IPS-18c (cell line): ENCODE results near the gene HTD2.

ENCODE experiments used
- H3K4me3 ChIP-seq: 2 replicates; pipeline ENCODE4 v1.7.0; 2013; ENCODE audit warnings: low read depth, mild to moderate bottlenecking, low read length, moderate library complexity; ENCODE audit not compliant: insufficient read depth
- H3K9me3 ChIP-seq: one replicate; pipeline ENCODE4 v1.6.1; 2013; ENCODE audit warnings: mild to moderate bottlenecking, low read length, moderate library complexity; ENCODE audit not compliant: control insufficient read depth, insufficient read depth

HTD2 gene

GRCh38 chr3:58340594-58341244, 34.4 kb downstream of the HTD2 start:
- no peak overlapping the region for H3K4me3 ChIP-seq
- no peaks in the 10 kb centered on the region for H3K9me3 ChIP-seq

GRCh38 chr3:58341376-58341775, 35.1 kb downstream of the HTD2 start:
- Histone ChIP-seq H3K4me3 (no peak overlapping the region), H3K9me3 (no peaks in the 10 kb centered on the region)

GRCh38 chr3:58342676-58343075, 36.4 kb downstream of the HTD2 start:
- Histone ChIP-seq H3K4me3 (no peak overlapping the region), H3K9me3 (no peaks in the 10 kb centered on the region)

GRCh38 chr3:58345457-58345856, 39.1 kb downstream of the HTD2 start:
- Histone ChIP-seq H3K9me3 (no peaks in the 10 kb centered on the region), H3K4me3 (no peak overlapping the region)

- H3K9me3 ChIP-seq: no peaks in the 10 kb centered on the region
- no peak overlapping the region for H3K4me3 ChIP-seq
Observed at GRCh38 chr3:58346368-58346767, 40.0 kb downstream of the HTD2 start.

- H3K4me3 ChIP-seq: no peak overlapping the region
- H3K9me3 ChIP-seq: no peaks in the 10 kb centered on the region
Observed at GRCh38 chr3:58347984-58348383, 41.7 kb downstream of the HTD2 start.

GRCh38 chr3:58349792-58350626, 43.7 kb downstream of the HTD2 start:
- H3K9me3 ChIP-seq: no peaks in the 10 kb centered on the region
- H3K4me3 ChIP-seq: no peak overlapping the region

GRCh38 chr3:58350627-58351013, 44.3 kb downstream of the HTD2 start:
- Histone ChIP-seq H3K4me3 (no peak overlapping the region), H3K9me3 (no peaks in the 10 kb centered on the region)

- Histone ChIP-seq H3K4me3 (no peak overlapping the region), H3K9me3 (no peaks in the 10 kb centered on the region)
Observed at GRCh38 chr3:58351920-58352319, 45.6 kb downstream of the HTD2 start.

GRCh38 chr3:58352626-58353025, 46.3 kb downstream of the HTD2 start:
- H3K4me3 ChIP-seq: no peak overlapping the region
- no peaks in the 10 kb centered on the region for H3K9me3 ChIP-seq

- Histone ChIP-seq H3K9me3 (no peaks in the 10 kb centered on the region), H3K4me3 (no peak overlapping the region)
Observed at GRCh38 chr3:58353722-58354553, 47.6 kb downstream of the HTD2 start.

GRCh38 chr3:58355179-58355578, 48.9 kb downstream of the HTD2 start:
- no peak overlapping the region for H3K4me3 ChIP-seq
- no peaks in the 10 kb centered on the region for H3K9me3 ChIP-seq

- Histone ChIP-seq H3K9me3 (no peaks in the 10 kb centered on the region), H3K4me3 (no peak overlapping the region)
Observed at GRCh38 chr3:58356054-58356453, 49.7 kb downstream of the HTD2 start.

GRCh38 chr3:58357402-58357801, 51.1 kb downstream of the HTD2 start:
- Histone ChIP-seq H3K4me3 (no peak overlapping the region), H3K9me3 (no peaks in the 10 kb centered on the region)

GRCh38 chr3:58358092-58358491, 51.8 kb downstream of the HTD2 start:
- H3K9me3 ChIP-seq: no peaks in the 10 kb centered on the region
- no peak overlapping the region for H3K4me3 ChIP-seq

GRCh38 chr3:58358808-58359207, 52.5 kb downstream of the HTD2 start:
- no peak overlapping the region for H3K4me3 ChIP-seq

GRCh38 chr3:58359621-58360020, 53.3 kb downstream of the HTD2 start:
- Histone ChIP-seq H3K9me3 (no peaks in the 10 kb centered on the region), H3K4me3 (no peak overlapping the region)

More at GRCh38 chr3:58358808-58359207, 52.5 kb downstream of the HTD2 start:
- no peaks in the 10 kb centered on the region for H3K9me3 ChIP-seq

- Histone ChIP-seq H3K4me3 (no peak overlapping the region), H3K9me3 (no peaks in the 10 kb centered on the region)
Observed at GRCh38 chr3:58361866-58362265, 55.5 kb downstream of the HTD2 start.
